SK-N-SH (cell line): ENCODE results near the gene SOX15.

ENCODE experiments used
- CTCF ChIP-seq: fragments of 200-600 bp; sonication (generic); IDR thresholded peaks from 2 replicates; pipeline ENCODE4 v1.6.1; 2017; ENCODE audit warnings: antibody characterized with exemption, mild to moderate bottlenecking, moderate library complexity
- EP300 ChIP-seq, 2 experiments: IDR thresholded peaks; 2 replicates each; pipeline versions ENCODE4 v1.4.0 to v1.6.1; 2012; ENCODE audit warnings: borderline replicate concordance in 1 of 2, low read depth in 1 of 2, low read length in 1 of 2
- MAX ChIP-seq: IDR thresholded peaks from 2 replicates; pipeline ENCODE4 v1.4.0; 2012; ENCODE audit warnings: low read depth
- MXI1 ChIP-seq: IDR thresholded peaks from 2 replicates; pipeline ENCODE4 v1.6.1; 2012; ENCODE audit warnings: mild to moderate bottlenecking, low read depth, low read length, improper control_type of control experiment
- PBX3 ChIP-seq: IDR thresholded peaks from 2 replicates; pipeline ENCODE4; 2012
- RAD21 ChIP-seq: IDR thresholded peaks from 2 replicates; pipeline ENCODE4 v1.6.1; 2012; ENCODE audit warnings: mild to moderate bottlenecking, low read length
- YY1 ChIP-seq: IDR thresholded peaks from 2 replicates; pipeline ENCODE4 v1.4.0; 2012; ENCODE audit warnings: low read depth, mild to moderate bottlenecking

- TF ChIP-seq YY1 (no peak), EP300 (IDR thresholded peaks at IDR 0.05; ENCODE audit: borderline replicate concordance in 1 of 2, low read depth in 1 of 2, low read length in 1 of 2) (no peak), CTCF (no peak), MAX (no peak), RAD21 (no peak), MXI1 (no peak), PBX3 (no peak)
These were observed 50.9 kb downstream of the SOX15 start for GRCh38 chr17:7538891-7539545.
